Measurements from ENCODE around the gene IRF2. TPM values are rescaled to one million over a fixed set of nuclear protein-coding genes. Genes with fewer than 3 reads are reported as not detected.

The IRF2 gene
- total RNA-seq, 2 experiments from 2014 or later = 48.1 to 50.9 TPM

DNA sequence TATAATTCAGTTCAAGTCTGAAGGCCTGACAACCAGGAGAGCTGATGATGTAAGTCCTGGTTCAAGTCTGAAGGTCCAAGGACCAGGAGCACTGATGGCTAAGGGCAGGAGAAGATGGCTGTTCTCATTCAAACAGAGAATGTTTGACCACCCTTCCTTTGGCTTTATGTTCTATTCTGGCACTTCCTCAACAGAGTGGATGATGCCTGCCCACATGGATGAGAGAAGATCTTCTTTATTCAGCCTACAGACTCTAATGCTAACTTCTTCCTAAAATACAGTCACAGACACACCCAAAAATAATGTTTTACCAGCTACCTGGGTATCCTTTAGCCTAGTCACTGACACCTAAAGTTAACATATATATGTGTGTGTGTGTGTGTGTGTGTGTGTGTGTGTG is 25.6 kb upstream of the IRF2 start:
- H3K27ac Mint-ChIP-seq = no peak overlapping the region
- H3K4me1 Mint-ChIP-seq (ENCODE audit: low read depth) = peaks cover 15% of the 10 kb centered on the region
- intact Hi-C loops (cut with micrococcal nuclease) = no loop called here
- DNase-seq = no peak
- POLR2A ChIA-PET = no interaction called here
- no peak overlapping the region for H3K4me3 Mint-ChIP-seq
- H3K27me3 Mint-ChIP-seq = no peaks in the 10 kb centered on the region
- no peaks in the 10 kb centered on the region for H3K36me3 Mint-ChIP-seq
- H3K9me3 Mint-ChIP-seq = no peaks in the 10 kb centered on the region
- CTCF ChIA-PET = interaction anchor here (1.3 to 2.3 kb wide), 2 partner anchors 8 to 236 kb away, joined by 3 to 11 read pairs; no protein-coding TSS in a partner anchor

DNA sequence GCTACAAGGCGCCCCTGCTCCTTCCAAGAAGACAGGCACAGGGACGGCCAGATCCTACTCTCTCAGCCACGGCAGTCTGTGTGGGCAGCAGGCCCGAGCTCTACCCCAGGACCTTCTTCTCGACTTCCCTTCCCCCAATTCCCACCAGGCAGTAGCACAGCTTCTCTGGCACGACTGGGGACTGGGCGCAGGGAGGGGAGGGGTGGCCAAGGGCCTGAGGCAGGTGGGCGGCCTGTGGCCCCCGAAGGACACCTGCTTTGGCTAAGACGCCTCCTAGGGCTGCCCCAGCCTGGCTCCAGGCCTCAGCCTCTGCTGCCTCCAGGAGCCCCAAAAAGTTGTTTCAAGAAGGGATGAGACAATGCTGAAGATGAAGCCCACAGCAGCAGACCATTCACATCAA is 24.2 kb upstream of the IRF2 start:
- peaks cover 4% of the 10 kb centered on the region for H3K4me1 Mint-ChIP-seq (ENCODE audit: low read depth)
- no peak for DNase-seq
- H3K27ac Mint-ChIP-seq = no peak overlapping the region
- no peaks in the 10 kb centered on the region for H3K27me3 Mint-ChIP-seq
- CTCF ChIA-PET = no interaction called here
- intact Hi-C loops (cut with micrococcal nuclease) = no loop called here
- H3K36me3 Mint-ChIP-seq = no peaks in the 10 kb centered on the region
- H3K9me3 Mint-ChIP-seq = no peaks in the 10 kb centered on the region
- H3K4me3 Mint-ChIP-seq = no peak overlapping the region
- POLR2A ChIA-PET = no interaction called here

DNA sequence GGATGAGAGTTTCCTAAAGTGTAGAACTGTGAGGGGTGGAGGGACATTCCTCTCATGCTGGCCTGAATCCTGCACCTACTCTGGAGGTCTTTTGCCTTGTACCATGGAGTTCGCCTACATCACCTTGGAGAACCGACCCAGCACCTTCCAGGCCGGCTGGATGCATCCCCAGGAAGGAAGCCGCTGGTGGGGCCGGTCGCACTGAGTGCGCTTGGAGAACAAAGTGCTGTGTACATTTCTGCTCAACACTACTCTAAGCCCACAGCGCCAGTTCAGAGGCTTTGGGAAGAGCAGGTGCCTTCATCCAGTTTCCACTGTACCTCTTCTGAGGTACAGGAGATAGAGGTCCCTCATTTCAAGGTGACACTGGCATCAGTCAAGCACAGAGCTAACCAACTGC is 15.4 kb upstream of the IRF2 start:
- ChIA-PET CTCF (no interaction called here), POLR2A (no interaction called here)
- no peak for DNase-seq
- H3K4me1 Mint-ChIP-seq (ENCODE audit: low read depth) = peaks cover 2% of the 10 kb centered on the region
- H3K27ac Mint-ChIP-seq = no peak overlapping the region
- peaks cover 3% of the 10 kb centered on the region for H3K27me3 Mint-ChIP-seq
- no peak overlapping the region for H3K4me3 Mint-ChIP-seq
- intact Hi-C loops (cut with micrococcal nuclease) = no loop called here
- H3K36me3 Mint-ChIP-seq = no peaks in the 10 kb centered on the region
- H3K9me3 Mint-ChIP-seq = no peaks in the 10 kb centered on the region

DNA sequence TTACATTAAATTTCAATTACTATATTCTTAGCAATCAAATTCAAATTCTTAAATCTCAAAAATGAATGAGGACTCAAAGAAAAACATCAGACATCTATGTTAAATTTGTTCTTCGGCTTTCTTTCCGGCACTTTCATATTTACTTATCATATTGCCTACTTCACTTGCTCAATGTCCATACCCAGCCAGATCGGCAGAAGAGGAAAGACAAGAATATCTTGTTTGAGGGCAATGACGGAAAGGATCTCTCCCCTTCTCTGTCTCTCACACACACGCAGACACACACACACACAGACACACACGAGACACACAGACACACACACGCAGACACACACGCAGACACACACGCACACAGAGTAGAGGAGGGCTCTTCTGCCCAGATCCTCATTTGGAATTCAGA is 13.2 kb upstream of the IRF2 start:
- Mint-ChIP-seq H3K4me1 (ENCODE audit: low read depth) (peaks cover 15% of the 10 kb centered on the region), H3K36me3 (peaks cover 6% of the 10 kb centered on the region), H3K9me3 (peaks cover 6% of the 10 kb centered on the region), H3K4me3 (no peak overlapping the region), H3K27ac (no peak overlapping the region), H3K27me3 (peaks cover 3% of the 10 kb centered on the region)
- CTCF ChIA-PET = no interaction called here
- DNase-seq = no peak
- intact Hi-C loops (cut with micrococcal nuclease) = no loop called here
- POLR2A ChIA-PET = no interaction called here

DNA sequence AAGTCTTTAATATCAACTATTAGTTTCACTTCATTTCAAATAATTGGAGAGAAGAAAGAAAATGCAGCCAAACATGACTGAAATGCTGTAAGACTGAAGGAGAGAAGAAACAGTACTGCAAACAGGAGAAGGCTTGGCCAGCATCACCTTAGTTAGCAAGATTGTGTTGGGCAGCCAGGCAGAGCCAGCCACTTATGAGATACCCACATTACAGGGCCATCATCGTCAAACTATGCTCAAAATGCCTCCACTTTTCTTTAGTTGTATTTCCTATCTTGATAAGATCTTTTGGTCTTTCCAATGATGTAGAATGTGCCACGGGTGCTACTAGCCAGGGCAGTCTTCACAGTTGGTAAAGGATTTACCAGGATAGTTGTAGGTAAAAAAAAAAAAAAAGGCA is 10.9 kb upstream of the IRF2 start:
- no peak overlapping the region for H3K4me3 Mint-ChIP-seq
- H3K27ac Mint-ChIP-seq = no peak overlapping the region
- H3K9me3 Mint-ChIP-seq = peaks cover 6% of the 10 kb centered on the region
- H3K36me3 Mint-ChIP-seq = peaks cover 6% of the 10 kb centered on the region
- intact Hi-C loops (cut with micrococcal nuclease) = no loop called here
- POLR2A ChIA-PET = no interaction called here
- no peak for DNase-seq
- CTCF ChIA-PET = interaction anchor here (1.4 kb wide), 1 partner anchor 221 kb away, joined by 3 read pairs; no protein-coding TSS in a partner anchor
- H3K4me1 Mint-ChIP-seq (ENCODE audit: low read depth) = peaks cover 25% of the 10 kb centered on the region
- no peaks in the 10 kb centered on the region for H3K27me3 Mint-ChIP-seq

DNA sequence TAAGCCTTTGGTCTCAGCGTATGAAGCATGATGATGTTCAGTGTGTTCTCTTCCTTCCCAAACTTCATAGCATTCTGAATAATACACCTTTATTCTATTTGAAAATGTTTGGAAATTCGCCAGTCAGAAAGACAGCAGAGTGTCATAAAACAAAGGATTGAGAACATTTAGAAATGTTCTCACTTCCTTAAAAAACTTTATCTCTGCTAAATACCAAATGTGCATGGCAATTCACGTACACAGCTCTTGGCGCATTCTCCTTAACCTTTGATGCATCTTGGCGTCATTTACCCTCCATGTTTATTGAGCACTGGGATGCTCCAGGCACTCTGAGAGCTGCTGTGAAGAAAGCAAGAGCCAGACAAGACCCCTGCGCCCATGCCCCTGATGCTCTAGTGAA is 7.2 kb upstream of the IRF2 start:
- no peak for DNase-seq
- Mint-ChIP-seq H3K36me3 (peaks cover 18% of the 10 kb centered on the region), H3K27me3 (no peaks in the 10 kb centered on the region), H3K9me3 (peaks cover 6% of the 10 kb centered on the region), H3K27ac (no peak overlapping the region), H3K4me1 (ENCODE audit: low read depth) (peaks cover 54% of the 10 kb centered on the region), H3K4me3 (no peak overlapping the region)
- intact Hi-C loops (cut with micrococcal nuclease) = no loop called here
- CTCF ChIA-PET = no interaction called here
- POLR2A ChIA-PET = no interaction called here

DNA sequence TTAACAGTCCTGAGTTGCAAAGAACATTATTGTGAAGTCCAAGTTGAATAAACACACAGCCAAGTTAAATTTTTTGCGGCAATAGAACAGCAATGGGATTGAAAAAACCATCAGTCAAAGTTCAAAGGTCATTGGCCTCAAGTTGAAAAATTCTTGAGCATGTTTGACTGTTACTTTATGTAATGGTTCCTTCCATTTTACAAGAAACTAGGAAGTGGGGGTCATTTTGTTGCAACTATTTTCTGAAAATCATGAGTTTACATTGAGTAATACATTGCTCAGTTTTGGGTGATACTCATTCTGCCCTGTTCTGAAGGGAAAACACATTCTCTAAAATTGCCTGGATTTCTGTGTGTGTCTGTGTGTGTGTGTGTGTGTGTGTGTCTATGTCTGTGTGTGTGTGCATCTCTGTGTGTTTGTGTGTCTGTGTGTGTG is 5.2 kb upstream of the IRF2 start:
- ChIA-PET POLR2A (interaction anchor here (0.9 to 1.1 kb wide), 2 partner anchors 34 to 35 kb away, joined by 4 read pairs; no protein-coding TSS in a partner anchor), CTCF (interaction anchor here (2.0 kb wide), 1 partner anchor 215 kb away, joined by 9 read pairs; no protein-coding TSS in a partner anchor)
- intact Hi-C loops (cut with micrococcal nuclease) = no loop called here
- Mint-ChIP-seq H3K4me3 (no peak overlapping the region), H3K4me1 (ENCODE audit: low read depth) (peaks cover 57% of the 10 kb centered on the region), H3K36me3 (peaks cover 33% of the 10 kb centered on the region), H3K27me3 (no peaks in the 10 kb centered on the region), H3K9me3 (peaks cover 6% of the 10 kb centered on the region), H3K27ac (peak overlapping the region; percentile 40)
- DNase-seq = no peak

DNA sequence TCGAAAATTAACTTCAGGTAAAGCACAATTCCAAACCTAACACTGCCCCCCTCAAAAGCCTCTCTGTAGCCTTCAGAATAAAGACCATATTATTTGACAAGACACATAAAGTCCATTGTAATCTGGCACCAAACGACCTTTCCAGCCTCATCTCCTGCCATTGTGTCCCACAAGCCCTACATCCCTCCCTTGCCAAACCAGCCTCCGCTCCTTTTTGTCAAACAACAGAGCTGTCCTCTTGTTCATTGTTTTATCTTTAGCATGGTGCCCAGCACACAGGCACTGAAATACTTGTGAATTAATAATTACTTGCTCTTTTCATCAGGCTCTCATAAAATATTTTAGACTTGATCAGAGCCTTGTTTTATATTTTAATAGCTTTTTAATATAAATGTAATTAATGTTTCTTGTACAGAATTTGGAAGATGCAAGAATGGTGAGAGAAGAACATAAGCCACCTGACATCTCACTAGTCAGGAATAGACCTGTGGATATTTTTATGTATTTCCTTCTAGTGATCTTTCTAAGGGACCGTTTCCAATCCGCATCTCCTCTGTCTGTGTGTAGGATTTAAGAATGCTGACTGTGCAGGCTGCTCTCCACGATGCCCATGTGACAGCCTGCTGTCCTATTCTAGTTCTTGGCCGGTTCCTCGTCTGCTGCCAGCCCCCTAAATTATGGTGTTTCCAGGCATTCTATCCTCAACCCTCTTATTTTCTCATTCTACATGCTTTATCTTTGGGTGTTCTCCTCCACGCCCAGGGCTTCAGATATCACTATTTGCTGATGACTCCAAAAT is 3.0 kb upstream of the IRF2 start:
- Mint-ChIP-seq H3K36me3 (peaks cover 34% of the 10 kb centered on the region), H3K27ac (peak overlapping the region; percentile 100), H3K4me1 (ENCODE audit: low read depth) (peaks cover 45% of the 10 kb centered on the region), H3K4me3 (peak overlapping the region; percentile 99), H3K27me3 (no peaks in the 10 kb centered on the region), H3K9me3 (no peaks in the 10 kb centered on the region)
- ChIA-PET POLR2A (interaction anchor here (0.7 to 3.9 kb wide), 9 partner anchors 36 to 213 kb away, joined by 3 to 60 read pairs (median 4); partner anchors contain the start of genes CASP3 and PRIMPOL), CTCF (interaction anchor here (0.8 to 5.0 kb wide), 4 partner anchors 57 to 214 kb away, joined by 3 to 39 read pairs (median 3); no protein-coding TSS in a partner anchor)
- intact Hi-C loops (cut with micrococcal nuclease) = loop anchor here (1.0 kb wide), 1 partner anchor 27 kb away; no protein-coding TSS in a partner anchor
- DNase-seq = no peak

DNA sequence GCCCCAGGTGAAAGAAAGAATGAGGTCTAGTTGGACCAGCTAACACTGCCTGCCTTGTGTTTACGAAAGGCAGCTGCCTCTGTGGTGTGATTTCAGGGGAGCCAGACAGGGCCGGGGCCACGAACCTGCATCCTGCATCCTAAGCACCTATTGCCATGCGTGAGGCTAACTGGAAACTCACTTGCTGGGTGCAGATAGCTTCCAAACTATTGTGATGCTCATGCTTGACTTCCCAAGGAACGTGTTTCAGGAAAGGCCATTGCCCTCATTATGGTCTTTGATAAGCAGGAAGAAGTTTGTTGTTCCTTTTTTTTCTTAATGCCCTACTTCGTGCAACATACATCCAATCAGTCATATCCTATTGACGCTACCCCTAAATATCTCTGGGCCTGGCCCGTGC is 2.3 kb upstream of the IRF2 start:
- intact Hi-C loops (cut with micrococcal nuclease) = loop anchor here (1.0 kb wide), 1 partner anchor 28 kb away; no protein-coding TSS in a partner anchor
- H3K4me1 Mint-ChIP-seq (ENCODE audit: low read depth) = peaks cover 50% of the 10 kb centered on the region
- H3K4me3 Mint-ChIP-seq = peak overlapping the region; percentile 99
- peaks cover 34% of the 10 kb centered on the region for H3K36me3 Mint-ChIP-seq
- POLR2A ChIA-PET = interaction anchor here (0.5 to 3.9 kb wide), 8 partner anchors 30 to 1070 kb away, joined by 3 to 60 read pairs (median 14); partner anchors contain the start of genes CASP3, CENPU and PRIMPOL
- peak overlapping the region; percentile 100 for H3K27ac Mint-ChIP-seq
- no peaks in the 10 kb centered on the region for H3K9me3 Mint-ChIP-seq
- DNase-seq = peak; percentile 56
- CTCF ChIA-PET = interaction anchor here (2.6 to 5.0 kb wide), 2 partner anchors 60 to 213 kb away, joined by 13 to 39 read pairs; no protein-coding TSS in a partner anchor
- H3K27me3 Mint-ChIP-seq = no peaks in the 10 kb centered on the region

DNA sequence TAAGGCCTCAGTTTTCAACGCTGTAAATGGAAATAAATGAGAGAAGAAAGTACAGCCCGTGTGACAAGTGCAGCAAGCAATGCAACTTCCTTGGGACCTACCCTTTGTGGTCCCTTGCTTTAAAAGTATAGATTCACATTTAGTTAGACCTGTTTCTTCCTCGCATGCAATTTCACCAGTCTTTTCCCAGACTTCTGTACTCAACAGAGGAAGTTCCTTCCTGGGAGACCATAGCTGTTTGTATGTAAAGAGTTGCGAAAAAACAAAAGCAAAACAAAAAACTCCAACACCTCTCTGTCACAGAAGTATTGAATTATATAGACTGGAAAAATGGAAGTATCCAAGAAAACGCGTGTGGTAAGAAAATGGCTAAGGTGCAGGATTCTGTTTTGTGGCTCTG is 1.1 kb upstream of the IRF2 start:
- intact Hi-C loops (cut with micrococcal nuclease) = no loop called here
- POLR2A ChIA-PET = interaction anchor here (0.7 to 3.9 kb wide), 18 partner anchors 16 to 258 kb away, joined by 3 to 60 read pairs (median 12); partner anchors contain the start of genes CASP3, CENPU and PRIMPOL
- peaks cover 52% of the 10 kb centered on the region for H3K4me1 Mint-ChIP-seq (ENCODE audit: low read depth)
- peak overlapping the region; percentile 100 for H3K27ac Mint-ChIP-seq
- CTCF ChIA-PET = interaction anchor here (0.7 to 5.0 kb wide), 6 partner anchors 31 to 652 kb away, joined by 3 to 39 read pairs (median 12); no protein-coding TSS in a partner anchor
- H3K9me3 Mint-ChIP-seq = no peaks in the 10 kb centered on the region
- peaks cover 34% of the 10 kb centered on the region for H3K36me3 Mint-ChIP-seq
- peak overlapping the region; percentile 99 for H3K4me3 Mint-ChIP-seq
- DNase-seq = no peak
- H3K27me3 Mint-ChIP-seq = no peaks in the 10 kb centered on the region

DNA sequence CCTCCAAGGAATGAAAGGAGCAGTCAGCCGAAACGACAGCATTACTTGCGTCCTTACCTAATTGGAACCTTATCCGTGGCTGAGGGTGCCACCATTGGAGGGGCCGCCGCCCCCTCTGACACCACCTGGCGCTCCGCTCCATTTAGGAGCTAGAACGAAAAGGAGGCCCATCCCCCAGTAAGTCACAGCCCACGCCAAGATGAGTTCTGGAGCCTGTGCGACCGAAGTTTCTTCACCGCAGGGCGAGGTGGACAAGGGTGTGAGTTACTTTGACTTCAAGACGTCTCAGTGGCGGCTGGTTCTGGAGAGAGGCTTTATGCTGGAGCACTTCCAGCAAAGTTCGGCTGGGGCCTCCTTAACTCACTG is 729 bp upstream of the IRF2 start:
- peak overlapping the region; percentile 100 for H3K27ac Mint-ChIP-seq
- ChIA-PET CTCF (interaction anchor here (1.0 to 5.0 kb wide), 6 partner anchors 32 to 211 kb away, joined by 3 to 39 read pairs (median 12); partner anchors contain the start of genes CASP3 and PRIMPOL), POLR2A (interaction anchor here (0.7 to 3.9 kb wide), 21 partner anchors 9 to 258 kb away, joined by 3 to 60 read pairs (median 8); partner anchors contain the start of genes CASP3, CENPU and PRIMPOL)
- intact Hi-C loops (cut with micrococcal nuclease) = no loop called here
- peaks cover 55% of the 10 kb centered on the region for H3K4me1 Mint-ChIP-seq (ENCODE audit: low read depth)
- H3K36me3 Mint-ChIP-seq = peaks cover 34% of the 10 kb centered on the region
- H3K4me3 Mint-ChIP-seq = peak overlapping the region; percentile 99
- no peaks in the 10 kb centered on the region for H3K9me3 Mint-ChIP-seq
- H3K27me3 Mint-ChIP-seq = no peaks in the 10 kb centered on the region
- peak; percentile 78 for DNase-seq

Measured in activated CD4-positive, alpha-beta memory T cell treated with anti-CD3 and anti-CD28 coated beads for 36 hours (primary cell).